ENCODE results near the gene YIF1A. TPM values are rescaled to one million over a fixed set of nuclear protein-coding genes. Genes with fewer than 3 reads are reported as not detected.

YIF1A gene
- total and polyA plus RNA-seq, 10 donors = 34.7 to 60.1 (median 47.9) TPM

DNA sequence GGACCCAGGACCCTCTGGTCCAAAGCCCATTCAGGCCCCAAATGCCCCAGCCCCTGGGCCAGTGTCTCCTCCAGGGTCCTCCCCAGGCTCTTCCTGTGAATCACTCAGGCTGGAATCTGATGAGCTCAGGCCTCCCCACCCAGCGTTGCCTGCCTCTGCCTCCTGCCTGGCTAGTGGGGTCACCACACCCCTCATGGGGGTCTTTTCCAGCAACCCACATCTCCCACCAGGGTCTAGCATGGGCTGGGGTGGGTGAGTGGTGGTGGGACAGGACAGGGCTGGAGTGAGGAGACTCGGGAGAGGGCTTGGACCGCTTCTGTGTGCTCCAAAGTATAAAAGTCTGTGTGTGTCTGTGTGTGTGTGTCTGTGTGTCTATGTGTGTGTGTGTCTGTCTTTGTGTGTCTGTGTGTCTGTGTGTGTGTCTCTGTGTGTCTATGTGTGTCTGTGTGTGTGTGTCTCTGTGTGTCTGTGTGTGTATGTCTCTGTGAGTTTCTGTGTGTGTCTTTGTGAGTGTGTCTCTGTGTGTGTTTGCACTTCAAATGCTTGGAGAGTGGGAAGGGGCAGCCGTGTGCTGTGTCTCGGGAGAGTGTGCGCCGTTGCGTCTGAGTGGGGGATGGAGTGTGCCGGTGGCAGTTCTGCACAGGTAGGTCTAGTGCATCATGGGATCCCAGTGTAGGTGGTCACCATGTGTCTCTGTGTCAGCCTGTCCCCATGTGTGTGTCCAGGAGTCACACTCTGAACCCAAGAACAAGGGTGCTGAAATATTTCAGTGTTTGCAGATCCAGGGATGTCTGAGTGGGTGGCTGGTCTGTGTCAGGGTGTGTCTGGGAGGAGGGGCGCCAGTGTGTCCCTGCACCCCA, 38.5 kb upstream of the YIF1A start:
- intact Hi-C loops (cut with DNase I; ENCODE audit: low total_unique reads) = loop anchor here (2.0 kb wide), 1 partner anchor 15 kb away; no protein-coding TSS in a partner anchor
- H3K27ac ChIP-seq = peak overlapping the region in 7 of 8 donors; percentile 2 to 71 (median 54)
- H3K36me3 ChIP-seq = peaks cover 0 to 13% (median 4%) of the 10 kb centered on the region in 6 donors
- H3K9me3 ChIP-seq = no peaks in the 10 kb centered on the region
- H3K4me1 ChIP-seq = peaks cover 16 to 59% (median 41%) of the 10 kb centered on the region in 6 donors
- DNase-seq = no peak
- no peak overlapping the region for H3K4me3 ChIP-seq
- TF ChIP-seq POLR2AphosphoS5 (IDR thresholded peaks at IDR 0.05) (no peak), POLR2A (IDR thresholded peaks at IDR 0.05) (no peak)
- TF ChIP-seq, protein P1, sequence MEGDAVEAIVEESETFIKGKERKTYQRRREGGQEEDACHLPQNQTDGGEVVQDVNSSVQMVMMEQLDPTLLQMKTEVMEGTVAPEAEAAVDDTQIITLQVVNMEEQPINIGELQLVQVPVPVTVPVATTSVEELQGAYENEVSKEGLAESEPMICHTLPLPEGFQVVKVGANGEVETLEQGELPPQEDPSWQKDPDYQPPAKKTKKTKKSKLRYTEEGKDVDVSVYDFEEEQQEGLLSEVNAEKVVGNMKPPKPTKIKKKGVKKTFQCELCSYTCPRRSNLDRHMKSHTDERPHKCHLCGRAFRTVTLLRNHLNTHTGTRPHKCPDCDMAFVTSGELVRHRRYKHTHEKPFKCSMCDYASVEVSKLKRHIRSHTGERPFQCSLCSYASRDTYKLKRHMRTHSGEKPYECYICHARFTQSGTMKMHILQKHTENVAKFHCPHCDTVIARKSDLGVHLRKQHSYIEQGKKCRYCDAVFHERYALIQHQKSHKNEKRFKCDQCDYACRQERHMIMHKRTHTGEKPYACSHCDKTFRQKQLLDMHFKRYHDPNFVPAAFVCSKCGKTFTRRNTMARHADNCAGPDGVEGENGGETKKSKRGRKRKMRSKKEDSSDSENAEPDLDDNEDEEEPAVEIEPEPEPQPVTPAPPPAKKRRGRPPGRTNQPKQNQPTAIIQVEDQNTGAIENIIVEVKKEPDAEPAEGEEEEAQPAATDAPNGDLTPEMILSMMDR (IDR thresholded peaks at IDR 0.05 in 8 of 11, conservative IDR thresholded peaks at IDR 0.05 in 3 of 11) = no peak
- H3K27me3 ChIP-seq (replicated peaks in 1 of 7) = no peaks in the 10 kb centered on the region
- 83 to 88% (median 87%) methylated on average over 10 of the region's 10 CpGs for WGBS, 5 donors

DNA sequence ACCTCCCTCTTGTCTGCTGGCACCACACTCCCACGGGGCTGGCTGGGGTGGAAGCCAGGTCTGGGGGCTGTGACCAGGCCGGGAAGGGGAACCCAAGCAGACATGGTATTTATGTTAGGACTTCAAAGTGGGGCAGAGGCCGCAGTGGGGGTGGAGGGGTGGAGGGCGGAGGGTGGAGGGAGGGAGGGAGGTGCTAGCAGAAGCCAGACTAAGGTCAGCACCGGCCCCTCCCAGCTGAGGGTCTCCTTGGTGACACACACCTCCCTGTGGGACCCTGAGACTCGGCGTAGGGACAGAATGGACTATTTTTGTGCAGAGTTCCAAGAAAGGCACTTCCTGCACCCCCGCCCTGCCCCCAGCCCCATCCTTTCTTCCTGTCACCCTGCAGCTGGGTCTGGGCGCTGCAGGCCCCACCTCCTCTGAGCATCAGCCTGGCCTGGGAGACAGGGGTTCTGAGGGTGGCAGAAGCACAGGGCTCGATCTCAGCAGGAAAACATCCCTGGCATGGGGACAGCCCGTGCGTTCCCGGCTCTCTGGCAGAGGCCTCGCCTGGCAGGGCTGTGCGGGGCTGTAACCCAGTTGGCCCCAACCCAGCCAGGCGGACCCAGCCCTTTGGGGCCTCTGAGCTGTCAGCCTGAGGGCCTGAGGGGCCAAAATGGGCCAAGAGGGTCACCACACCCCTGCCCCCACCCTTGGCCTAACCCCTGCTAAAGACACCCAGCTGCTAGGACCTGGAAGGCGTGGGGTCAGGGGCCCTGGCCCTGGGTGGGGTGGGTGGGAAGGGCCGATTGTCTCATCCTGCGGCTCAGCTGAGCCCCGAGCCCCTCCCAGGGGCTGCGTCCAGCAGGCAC, 37.5 kb upstream of the YIF1A start:
- TF ChIP-seq, protein P1 (IDR thresholded peaks at IDR 0.05 in 8 of 11, conservative IDR thresholded peaks at IDR 0.05 in 3 of 11) = no peak
- TF ChIP-seq POLR2A (IDR thresholded peaks at IDR 0.05) (no peak), POLR2AphosphoS5 (IDR thresholded peaks at IDR 0.05) (peak in 1 of 3 donors; percentile 51)
- Histone ChIP-seq H3K36me3 (peaks cover 0 to 4% (median 0%) of the 10 kb centered on the region in 6 donors), H3K27ac (peak overlapping the region in 7 of 8 donors; percentile 2 to 71 (median 54)), H3K27me3 (replicated peaks in 1 of 7) (no peaks in the 10 kb centered on the region), H3K4me1 (peaks cover 16 to 59% (median 41%) of the 10 kb centered on the region in 6 donors), H3K4me3 (no peak overlapping the region), H3K9me3 (no peaks in the 10 kb centered on the region)
- no peak for DNase-seq
- 28 to 58% (median 37%) methylated on average over 16 to 21 of the region's 21 CpGs for WGBS, 5 donors
- intact Hi-C loops (cut with DNase I; ENCODE audit: low total_unique reads) = no loop called here

- no peaks in the 10 kb centered on the region for H3K9me3 ChIP-seq
Observed at GRCh38 chr11:66325263-66325671, 36.3 kb upstream of the YIF1A start.

More at GRCh38 chr11:66325263-66325671, 36.3 kb upstream of the YIF1A start:
- DNase-seq = no peak
- WGBS, 5 donors = 60 to 88% (median 75%) methylated on average over 3 to 8 of the region's 8 CpGs
- Histone ChIP-seq H3K36me3 (no peaks in the 10 kb centered on the region), H3K4me1 (peaks cover 16 to 59% (median 39%) of the 10 kb centered on the region in 6 donors), H3K4me3 (no peak overlapping the region), H3K27ac (peak overlapping the region in 3 of 8 donors; percentile 59 to 71 (median 66)), H3K27me3 (replicated peaks in 1 of 7) (no peaks in the 10 kb centered on the region)
- TF ChIP-seq, protein P1 (IDR thresholded peaks at IDR 0.05 in 8 of 11, conservative IDR thresholded peaks at IDR 0.05 in 3 of 11) = no peak
- TF ChIP-seq POLR2AphosphoS5 (IDR thresholded peaks at IDR 0.05) = no peak
- no peak for TF ChIP-seq POLR2A (IDR thresholded peaks at IDR 0.05)
- intact Hi-C loops (cut with DNase I; ENCODE audit: low total_unique reads) = no loop called here
